Measurements from ENCODE around the gene TSPAN16.

Gene TSPAN16

DNA sequence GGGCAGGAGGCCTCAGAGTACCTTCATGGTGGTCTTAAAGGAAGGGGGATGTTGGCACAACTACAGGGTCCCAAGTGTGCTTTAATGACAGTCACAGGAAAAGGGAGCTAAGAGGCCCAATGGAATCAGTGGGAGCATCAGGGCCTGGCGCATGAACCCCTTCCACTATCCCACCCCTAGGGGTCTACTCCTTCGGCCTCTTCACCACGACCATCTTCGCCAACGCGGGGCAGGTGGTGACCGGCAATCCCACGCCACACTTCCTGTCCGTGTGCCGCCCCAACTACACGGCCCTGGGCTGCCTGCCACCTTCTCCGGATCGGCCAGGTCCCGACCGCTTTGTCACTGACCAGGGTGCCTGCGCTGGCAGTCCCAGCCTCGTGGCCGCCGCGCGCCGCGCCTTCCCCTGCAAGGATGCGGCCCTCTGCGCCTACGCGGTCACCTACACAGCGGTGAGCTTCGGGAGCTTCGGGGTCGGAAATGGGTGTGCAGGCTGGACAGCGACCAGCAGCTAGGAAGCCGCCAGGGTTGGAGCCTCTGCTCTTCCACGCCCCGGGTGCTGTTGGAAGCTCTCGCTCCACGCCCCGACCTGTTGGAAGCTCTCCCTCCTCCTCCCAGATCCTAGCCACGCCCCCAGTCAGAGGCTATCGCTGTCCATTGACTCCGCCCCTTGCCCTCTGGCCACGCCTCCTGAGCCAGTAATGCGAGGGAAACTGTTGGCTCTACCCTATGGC, 65.2 kb downstream of the TSPAN16 start:
- TF ChIP-seq, protein P1, sequence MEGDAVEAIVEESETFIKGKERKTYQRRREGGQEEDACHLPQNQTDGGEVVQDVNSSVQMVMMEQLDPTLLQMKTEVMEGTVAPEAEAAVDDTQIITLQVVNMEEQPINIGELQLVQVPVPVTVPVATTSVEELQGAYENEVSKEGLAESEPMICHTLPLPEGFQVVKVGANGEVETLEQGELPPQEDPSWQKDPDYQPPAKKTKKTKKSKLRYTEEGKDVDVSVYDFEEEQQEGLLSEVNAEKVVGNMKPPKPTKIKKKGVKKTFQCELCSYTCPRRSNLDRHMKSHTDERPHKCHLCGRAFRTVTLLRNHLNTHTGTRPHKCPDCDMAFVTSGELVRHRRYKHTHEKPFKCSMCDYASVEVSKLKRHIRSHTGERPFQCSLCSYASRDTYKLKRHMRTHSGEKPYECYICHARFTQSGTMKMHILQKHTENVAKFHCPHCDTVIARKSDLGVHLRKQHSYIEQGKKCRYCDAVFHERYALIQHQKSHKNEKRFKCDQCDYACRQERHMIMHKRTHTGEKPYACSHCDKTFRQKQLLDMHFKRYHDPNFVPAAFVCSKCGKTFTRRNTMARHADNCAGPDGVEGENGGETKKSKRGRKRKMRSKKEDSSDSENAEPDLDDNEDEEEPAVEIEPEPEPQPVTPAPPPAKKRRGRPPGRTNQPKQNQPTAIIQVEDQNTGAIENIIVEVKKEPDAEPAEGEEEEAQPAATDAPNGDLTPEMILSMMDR (IDR thresholded peaks at IDR 0.05; ENCODE audit: low read depth, low read length, missing control alignments): no peak
- no peak overlapping the region for H3K4me3 ChIP-seq (replicated peaks; ENCODE audit: low read depth, low read length)
- no peak for DNase-seq (ENCODE audit: extremely low read depth, low read depth)

DNA sequence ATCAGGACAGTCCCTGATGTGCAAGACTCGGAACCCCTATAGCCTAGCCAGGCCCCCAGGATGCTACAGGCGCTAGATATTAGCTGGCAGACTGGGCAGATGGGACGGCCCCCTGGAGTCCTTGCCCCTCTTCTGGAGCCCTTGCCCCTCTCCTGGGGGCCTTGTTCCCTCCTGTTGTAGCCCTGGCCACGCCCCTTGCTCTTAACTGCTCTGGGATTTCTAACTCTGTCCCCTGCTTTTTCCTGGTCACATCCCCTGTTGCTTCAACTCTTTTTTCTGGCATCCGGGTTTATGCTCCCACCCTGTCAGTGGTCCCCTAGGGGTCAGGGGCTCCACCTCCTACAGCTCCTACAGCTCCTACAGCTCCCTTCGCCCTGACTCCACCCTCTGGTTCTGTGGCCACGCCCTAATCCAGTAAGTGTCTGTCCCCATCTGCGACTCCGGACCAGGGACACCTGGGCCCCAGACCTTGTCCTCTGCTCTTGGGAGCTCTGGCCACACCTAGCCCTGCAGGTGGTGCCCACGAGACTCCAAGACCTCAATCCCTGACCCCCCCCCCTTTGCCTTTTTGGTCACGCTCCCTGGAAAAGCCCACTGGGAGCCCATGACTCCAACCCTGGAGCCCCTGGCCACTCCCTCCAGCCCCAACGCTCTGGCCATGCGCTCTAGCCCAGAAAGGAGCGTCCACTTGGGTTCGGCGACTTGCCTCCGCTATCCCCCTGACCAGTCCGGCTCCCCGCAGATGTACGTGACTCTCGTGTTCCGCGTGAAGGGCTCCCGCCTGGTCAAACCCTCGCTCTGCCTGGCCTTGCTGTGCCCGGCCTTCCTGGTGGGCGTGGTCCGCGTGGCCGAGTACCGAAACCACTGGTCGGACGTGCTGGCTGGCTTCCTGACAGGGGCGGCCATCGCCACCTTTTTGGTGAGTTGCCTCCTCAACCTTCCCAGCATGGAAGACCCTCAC, 66.1 kb downstream of the TSPAN16 start:
- TF ChIP-seq, protein P1 (IDR thresholded peaks at IDR 0.05; ENCODE audit: low read depth, low read length, missing control alignments): no peak
- no peak overlapping the region for H3K4me3 ChIP-seq (replicated peaks; ENCODE audit: low read depth, low read length)
- no peak for DNase-seq (ENCODE audit: extremely low read depth, low read depth)

DNA sequence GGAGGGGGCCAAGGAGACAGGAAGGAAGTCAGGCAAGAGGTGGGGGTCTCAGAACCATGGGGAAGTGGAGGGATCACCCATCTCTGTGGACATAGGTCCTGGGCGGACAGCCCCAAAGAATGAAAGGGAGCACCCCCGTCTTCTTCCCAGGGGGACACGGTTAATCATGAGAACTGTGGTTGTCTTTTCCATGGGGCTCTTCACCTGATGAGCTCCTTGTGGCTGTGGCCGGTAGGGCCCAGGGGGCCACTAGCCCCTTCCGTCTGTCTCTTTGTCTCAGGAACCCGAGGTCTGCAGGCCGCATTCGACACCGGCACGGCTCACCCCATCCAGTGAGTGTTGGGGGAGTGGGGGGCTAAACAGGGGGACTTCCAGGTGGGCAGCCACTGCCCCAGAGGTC, 67.9 kb downstream of the TSPAN16 start:
- H3K4me3 ChIP-seq (replicated peaks; ENCODE audit: low read depth, low read length): no peak overlapping the region
- TF ChIP-seq, protein P1 (IDR thresholded peaks at IDR 0.05; ENCODE audit: low read depth, low read length, missing control alignments): no peak
- DNase-seq (ENCODE audit: extremely low read depth, low read depth): no peak

DNA sequence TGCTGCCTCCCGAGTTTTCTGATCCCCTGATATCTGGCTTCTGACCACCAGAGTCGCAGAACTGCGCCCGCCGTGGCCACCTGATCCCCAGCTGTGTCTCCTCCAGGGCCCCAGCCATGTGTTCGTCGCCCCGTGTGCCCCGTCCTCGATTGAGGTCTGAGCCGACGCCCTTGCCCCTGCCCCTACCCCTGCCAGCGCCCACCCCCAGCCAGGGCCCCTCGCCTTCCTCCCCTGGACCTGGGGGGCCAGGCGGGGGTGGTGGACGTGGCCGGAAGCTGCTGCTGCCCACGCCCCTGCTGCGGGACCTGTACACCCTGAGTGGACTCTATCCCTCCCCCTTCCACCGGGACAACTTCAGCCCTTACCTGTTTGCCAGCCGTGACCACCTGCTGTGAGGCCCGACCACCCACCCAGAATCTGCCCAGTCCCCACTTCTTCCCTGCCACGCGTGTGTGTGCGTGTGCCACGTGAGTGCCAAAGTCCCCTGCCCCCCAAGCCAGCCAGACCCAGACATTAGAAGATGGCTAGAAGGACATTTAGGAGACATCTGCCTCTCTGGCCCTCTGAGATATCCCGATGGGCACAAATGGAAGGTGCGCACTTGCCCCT, 68.4 kb downstream of the TSPAN16 start:
- TF ChIP-seq, protein P1 (IDR thresholded peaks at IDR 0.05; ENCODE audit: low read depth, low read length, missing control alignments): no peak
- H3K4me3 ChIP-seq (replicated peaks; ENCODE audit: low read depth, low read length): no peak overlapping the region
- no peak for DNase-seq (ENCODE audit: extremely low read depth, low read depth)

DNA sequence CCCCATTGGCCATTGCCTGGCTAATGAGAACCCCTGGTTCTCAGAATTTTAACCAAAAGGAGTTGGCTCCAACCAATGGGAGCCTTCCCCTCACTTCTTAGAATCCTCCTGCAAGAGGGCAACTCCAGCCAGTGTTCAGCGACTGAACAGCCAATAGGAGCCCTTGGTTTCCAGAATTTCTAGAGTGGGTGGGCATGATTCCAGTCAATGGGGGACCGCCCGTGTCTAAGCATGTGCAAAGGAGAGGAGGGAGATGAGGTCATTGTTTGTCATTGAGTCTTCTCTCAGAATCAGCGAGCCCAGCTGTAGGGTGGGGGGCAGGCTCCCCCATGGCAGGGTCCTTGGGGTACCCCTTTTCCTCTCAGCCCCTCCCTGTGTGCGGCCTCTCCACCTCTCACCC, 69.0 kb downstream of the TSPAN16 start:
- TF ChIP-seq, protein P1 (IDR thresholded peaks at IDR 0.05; ENCODE audit: low read depth, low read length, missing control alignments): no peak
- no peak overlapping the region for H3K4me3 ChIP-seq (replicated peaks; ENCODE audit: low read depth, low read length)
- no peak for DNase-seq (ENCODE audit: extremely low read depth, low read depth)

All from HFF-Myc (cell line).